Stimulated activated naive CD8-positive, alpha-beta T cell treated with anti-CD3 and anti-CD28 coated beads, Interleukin-15, Interleukin-2, amounts not matched to agents 100 U/mL and 50 U/mL, for 24 hours (primary cell): ENCODE data around the gene POLE.
A peak's percentile ranks its signal among the peaks of the same experiment; 100 is the strongest.
"Not testable (repeated sequence)": the region's sequence is repeated elsewhere in the genome, so short reads cannot be mapped to it uniquely, and the experiment has no call there.

Experiments used
- ATAC-seq: fragments of 150-1000 bp; cut with Tn5 transposase; one replicate; pipeline ENCODE4 v1.10.0; 2021
- DNase-seq: peaks from one replicate; pipeline ENCODE4 v3.0.0; 2021

The POLE gene

GRCh38 chr12:132611620-132612019, 75.5 kb downstream of the POLE start:
- ATAC-seq (no peak), DNase-seq (no peak)

- ATAC-seq (no peak), DNase-seq (no peak)
Measured at GRCh38 chr12:132610866-132611602, 76.1 kb downstream of the POLE start.

GRCh38 chr12:132610051-132610759, 76.9 kb downstream of the POLE start, which contains the start of gene LRCOL1:
LRCOL1 (minus strand) TSS chr12:132610582; CDS start chr12:132606251, 4,331 bp downstream.
- DNase-seq: no peak
- ATAC-seq: no peak

GRCh38 chr12:132608231-132609171, 78.6 kb downstream of the POLE start:
- no peak for ATAC-seq
- DNase-seq: no peak

GRCh38 chr12:132606927-132607326, 80.2 kb downstream of the POLE start:
- ATAC-seq (no peak), DNase-seq (no peak)

- no peak for ATAC-seq
- DNase-seq: no peak
Measured at GRCh38 chr12:132606466-132606865, 80.7 kb downstream of the POLE start.

- no peak for ATAC-seq
- DNase-seq: no peak
Measured at GRCh38 chr12:132605892-132606291, 81.2 kb downstream of the POLE start.

- ATAC-seq: no peak
Measured at GRCh38 chr12:132604668-132605441, 82.3 kb downstream of the POLE start.

GRCh38 chr12:132604151-132604618, 83.0 kb downstream of the POLE start:
- no peak for ATAC-seq
- no peak for DNase-seq

More at GRCh38 chr12:132604668-132605441, 82.3 kb downstream of the POLE start:
- DNase-seq: no peak

GRCh38 chr12:132603240-132604150, 83.6 kb downstream of the POLE start:
- DNase-seq (no peak), ATAC-seq (no peak)

GRCh38 chr12:132602572-132603239, 84.4 kb downstream of the POLE start:
- DNase-seq (no peak), ATAC-seq (no peak)

- DNase-seq (no peak), ATAC-seq (no peak)
Measured at GRCh38 chr12:132601171-132601883, 85.8 kb downstream of the POLE start.

GRCh38 chr12:132600048-132601032, 86.8 kb downstream of the POLE start:
- peak; percentile 57 for ATAC-seq
- DNase-seq: peak; percentile 57

- not testable (repeated sequence) for ATAC-seq, DNase-seq
Measured at GRCh38 chr12:132599502-132599901, 87.6 kb downstream of the POLE start.

GRCh38 chr12:132597333-132598316, 89.5 kb downstream of the POLE start:
- no peak for ATAC-seq
- peak; percentile 35 for DNase-seq

- no peak for ATAC-seq
- no peak for DNase-seq
Measured at GRCh38 chr12:132596016-132596415, 91.1 kb downstream of the POLE start.

- ATAC-seq: no peak
Measured at GRCh38 chr12:132595183-132595582, 92.0 kb downstream of the POLE start.

More at GRCh38 chr12:132595183-132595582, 92.0 kb downstream of the POLE start:
- no peak for DNase-seq
